ENCODE measurements around the gene ELP5.
"Not testable (repeated sequence)": the region's sequence is repeated elsewhere in the genome, so short reads cannot be mapped to it uniquely, and the experiment has no call there.

ELP5 gene

GRCh38 chr17:7241783-7242716, 10.0 kb upstream of the ELP5 start, which contains the start of gene GABARAP:
TSS of gene GABARAP (minus strand) at chr17:7242449. CDS start at chr17:7242330, 119 bp downstream.
- peak within 1 kb of the TSS; percentile 59 for H3K4me3 ChIP-seq (replicated peaks; ENCODE audit: low read depth, low read length)
- DNase-seq (ENCODE audit: extremely low read depth, low read depth), result no peak
- no peak for TF ChIP-seq CTCF (IDR thresholded peaks at IDR 0.05; ENCODE audit: low read depth, low read length, missing control alignments)

DNA sequence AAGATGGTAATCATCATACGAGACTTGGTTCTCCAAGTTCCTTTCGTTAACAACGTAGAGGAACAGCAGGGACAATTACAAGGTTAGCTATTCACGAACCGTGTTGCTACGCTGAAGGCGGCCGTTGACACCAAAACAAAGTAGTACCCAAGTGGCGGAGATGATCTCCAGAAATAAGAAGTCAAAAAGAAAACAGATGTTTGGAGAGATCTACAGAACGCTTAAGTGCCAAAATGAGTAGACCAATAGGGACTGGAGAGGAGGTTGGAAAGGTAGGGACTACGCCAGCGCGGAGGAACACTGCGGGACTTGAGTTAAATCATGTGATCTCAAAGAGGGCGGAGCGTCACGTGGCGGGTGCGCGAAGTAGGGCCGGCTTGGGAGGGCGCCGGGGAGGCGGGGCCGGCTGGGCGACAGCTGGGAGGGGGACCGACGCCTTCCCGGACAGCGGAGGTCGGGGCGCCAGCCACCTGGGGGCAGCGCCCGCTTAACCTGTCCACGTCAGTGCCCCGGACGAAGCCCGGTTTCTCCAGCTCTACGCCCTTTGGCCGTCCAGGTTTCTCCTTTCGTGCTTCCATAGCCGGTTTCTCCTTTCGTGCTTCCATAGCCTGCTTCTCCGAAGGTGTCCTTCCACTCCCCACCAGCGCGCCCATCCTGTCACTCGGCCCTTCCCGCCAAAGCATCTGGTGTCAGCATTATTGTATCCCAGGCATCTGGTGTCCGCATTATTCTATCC, 9.1 kb upstream of the ELP5 start:
- peak overlapping the region; percentile 59 for H3K4me3 ChIP-seq (replicated peaks; ENCODE audit: low read depth, low read length)
- peak; percentile 90 for DNase-seq (ENCODE audit: extremely low read depth, low read depth)
- no peak for TF ChIP-seq CTCF (IDR thresholded peaks at IDR 0.05; ENCODE audit: low read depth, low read length, missing control alignments)

- DNase-seq (ENCODE audit: extremely low read depth, low read depth), result no peak
- TF ChIP-seq CTCF (IDR thresholded peaks at IDR 0.05; ENCODE audit: low read depth, low read length, missing control alignments), result no peak
- H3K4me3 ChIP-seq (replicated peaks; ENCODE audit: low read depth, low read length), result peak overlapping the region; percentile 59
These were observed 8.6 kb upstream of the ELP5 start for GRCh38 chr17:7243453-7243729.

- DNase-seq (ENCODE audit: extremely low read depth, low read depth); H3K4me3 ChIP-seq (replicated peaks; ENCODE audit: low read depth, low read length): not testable (repeated sequence)
These were observed 8.2 kb upstream of the ELP5 start for GRCh38 chr17:7243838-7244237.

GRCh38 chr17:7246779-7247178, 5.2 kb upstream of the ELP5 start:
- DNase-seq (ENCODE audit: extremely low read depth, low read depth), result no peak
- TF ChIP-seq CTCF (IDR thresholded peaks at IDR 0.05; ENCODE audit: low read depth, low read length, missing control alignments), result no peak
- H3K4me3 ChIP-seq (replicated peaks; ENCODE audit: low read depth, low read length), result no peak overlapping the region

GRCh38 chr17:7248796-7249195, 3.2 kb upstream of the ELP5 start:
- no peak for DNase-seq (ENCODE audit: extremely low read depth, low read depth)
- peak overlapping the region; percentile 96 for H3K4me3 ChIP-seq (replicated peaks; ENCODE audit: low read depth, low read length)
- TF ChIP-seq CTCF (IDR thresholded peaks at IDR 0.05; ENCODE audit: low read depth, low read length, missing control alignments), result no peak

DNA sequence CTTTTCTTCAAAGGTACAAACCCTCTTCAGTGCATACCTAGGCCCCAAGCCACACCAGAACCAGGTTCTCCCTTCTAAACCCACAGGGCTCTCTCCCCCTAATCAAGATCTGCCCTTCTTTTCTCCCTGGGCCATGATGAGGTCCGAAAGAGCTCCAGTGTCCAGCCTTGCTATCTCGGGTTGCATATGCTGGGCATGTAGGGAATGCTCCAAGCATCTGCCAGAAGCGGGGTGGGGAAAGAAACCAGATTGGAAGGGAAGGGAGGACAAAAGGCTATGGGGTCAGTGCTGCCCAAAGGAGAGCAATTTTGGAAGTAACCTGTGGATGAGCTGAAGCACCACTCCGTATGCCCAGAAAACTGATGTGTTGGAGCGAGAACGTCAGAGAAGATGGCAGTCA, 2.8 kb upstream of the ELP5 start:
- peak overlapping the region; percentile 96 for H3K4me3 ChIP-seq (replicated peaks; ENCODE audit: low read depth, low read length)

More for the DNA sequence above, 2.8 kb upstream of the ELP5 start:
- DNase-seq (ENCODE audit: extremely low read depth, low read depth), result no peak
- TF ChIP-seq CTCF (IDR thresholded peaks at IDR 0.05; ENCODE audit: low read depth, low read length, missing control alignments), result no peak
